Spleen (tissue), 11 donors: ENCODE measurements around the gene GPATCH2L. TPM values are rescaled to one million over a fixed set of nuclear protein-coding genes. Genes with fewer than 3 reads are reported as not detected.

Experiments
- DNase-seq: peaks from one replicate; pipeline ENCODE4 v3.0.0-alpha.2; 2020
- H3K27ac ChIP-seq, 8 donors: fragments of 200-600 bp; sonication (generic) in 7 of 8; 1 replicate in 4 of 8; 2 replicates in 4 of 8; pipeline versions ENCODE4 v1.5.0 to v1.8.0; 2016 to 2021; ENCODE audit warnings: inconsistent platforms in 4 of 8, mild to moderate bottlenecking in 4 of 8, moderate library complexity in 1 of 8
- H3K27me3 ChIP-seq, 7 donors: fragments of 200-600 bp; sonication (generic) in 6 of 7; replicated peaks in 1 of 7; 1 replicate in 4 of 7; 2 replicates in 3 of 7; pipeline versions ENCODE4 v1.5.0 to v1.8.0; 2016 to 2021; ENCODE audit warnings: inconsistent platforms in 3 of 7, mild to moderate bottlenecking in 1 of 7
- H3K36me3 ChIP-seq, 6 donors: fragments of 200-600 bp; sonication (generic) in 5 of 6; 1 replicate in 4 of 6; 2 replicates in 2 of 6; pipeline versions ENCODE4 v1.5.0 to v1.8.0; 2016 to 2021; ENCODE audit warnings: inconsistent platforms in 2 of 6
- H3K4me1 ChIP-seq, 6 donors: fragments of 200-600 bp; sonication (generic) in 5 of 6; 1 replicate in 3 of 6; 2 replicates in 3 of 6; pipeline versions ENCODE4 v1.5.0 to v1.8.0; 2016 to 2021; ENCODE audit warnings: inconsistent platforms in 3 of 6
- H3K4me3 ChIP-seq, 8 donors: fragments of 200-600 bp; sonication (generic) in 7 of 8; 1 replicate in 4 of 8; 2 replicates in 4 of 8; pipeline versions ENCODE4 v1.5.0 to v1.8.0; 2016 to 2021; ENCODE audit warnings: inconsistent platforms in 4 of 8, mild to moderate bottlenecking in 4 of 8, moderate library complexity in 2 of 8
- H3K9me3 ChIP-seq, 8 donors: fragments of 200-600 bp; sonication (generic) in 7 of 8; 1 replicate in 4 of 8; 2 replicates in 4 of 8; pipeline versions ENCODE4 v1.5.0 to v1.8.0; 2016 to 2021; ENCODE audit warnings: inconsistent platforms in 4 of 8
- POLR2A ChIP-seq, 3 donors: fragments of 450-650 bp; IDR thresholded peaks; one replicate each; pipeline ENCODE4 v1.5.1; 2017; ENCODE audit warnings: antibody characterized with exemption in 3 of 3, mild to moderate bottlenecking in 1 of 3
- POLR2AphosphoS5 ChIP-seq, 3 donors: sonication (generic); formaldehyde crosslinking; IDR thresholded peaks; one replicate each; pipeline ENCODE4 v1.5.1; 2017; ENCODE audit warnings: antibody characterized with exemption in 3 of 3
- WGBS, 5 donors: extraction: QIAGEN DNeasy Blood & Tissue Kit in 3 of 5; methylation state at CpG; one replicate each; pipeline versions ENCODE4 v1.1.5 to v1.1.7; 2013 to 2018; 5-methylcytosine and 5-hydroxymethylcytosine counted together
- intact Hi-C: fragments of 100-400 bp; cut with DNase I; formaldehyde crosslinking; loops from one replicate; pipeline ENCODE4 v1.15.0; 2023; ENCODE audit warnings: low total_unique reads
- polyA plus RNA-seq, 3 donors: library from polyadenylated mRNA; stranded (reverse); fragments of 200-250 nt; gene quantifications; one replicate each; pipeline ENCODE4 v1.2.1, GENCODE V29; 2013
- total RNA-seq, 7 donors: library from RNA; depleted of rRNA in 3 of 7; stranded (reverse); fragments of >200 nt in 3 of 7; fragmentation: NEBNext Ultra II Directional in 4 of 7; extraction: Animal tissue kit (Norgen Biotek cat#: 25700) in 4 of 7; gene quantifications; one replicate each; pipeline versions ENCODE4 v1.1.0 to v1.2.1, GENCODE V29; 2016 to 2021
- TF ChIP-seq, protein P1 (sequence below), 11 experiments: fragments of 200-600 bp in 7 of 11; fragments of 450-650 bp in 4 of 11; sonication (generic) in 4 of 11; IDR thresholded peaks in 8 of 11; conservative IDR thresholded peaks in 3 of 11; 1 replicate in 7 of 11; 2 replicates in 4 of 11; pipeline versions ENCODE4 v1.4.0 to v1.8.0; 2016 to 2021; ENCODE audit warnings: antibody characterized with exemption in 11 of 11, inconsistent platforms in 4 of 11, mild to moderate bottlenecking in 1 of 11
- donor health status: healthy with polysubstance abuse.
- donor health status: DM: no; HTN: no; CAD: no; lungs with moderate emphysema.
- donor health status: DM: no; HTN: no; CAD: no.
- donor health status: Bipolar disorder and iron deficiency.
- donor health status: healthy.
- donor health status: DM: no; HTN: no; CAD: no.
- donor health status: DM: yes; HTN: yes; CAD: no.

The GPATCH2L gene
- total and polyA plus RNA-seq, 10 donors: 3.5 to 96.5 (median 59.2) TPM

GRCh38 chr14:76217179-76217578 lies 65.5 kb downstream of the GPATCH2L start:
- Histone ChIP-seq H3K4me1 (no peaks in the 10 kb centered on the region), H3K4me3 (no peak overlapping the region), H3K9me3 (peaks cover 0 to 30% (median 10%) of the 10 kb centered on the region in 8 donors), H3K27me3 (no peaks in the 10 kb centered on the region), H3K36me3 (no peaks in the 10 kb centered on the region), H3K27ac (no peak overlapping the region)
- 88 to 97% (median 92%) methylated on average over 3 of the region's 3 CpGs for WGBS, 5 donors
- TF ChIP-seq, protein P1, sequence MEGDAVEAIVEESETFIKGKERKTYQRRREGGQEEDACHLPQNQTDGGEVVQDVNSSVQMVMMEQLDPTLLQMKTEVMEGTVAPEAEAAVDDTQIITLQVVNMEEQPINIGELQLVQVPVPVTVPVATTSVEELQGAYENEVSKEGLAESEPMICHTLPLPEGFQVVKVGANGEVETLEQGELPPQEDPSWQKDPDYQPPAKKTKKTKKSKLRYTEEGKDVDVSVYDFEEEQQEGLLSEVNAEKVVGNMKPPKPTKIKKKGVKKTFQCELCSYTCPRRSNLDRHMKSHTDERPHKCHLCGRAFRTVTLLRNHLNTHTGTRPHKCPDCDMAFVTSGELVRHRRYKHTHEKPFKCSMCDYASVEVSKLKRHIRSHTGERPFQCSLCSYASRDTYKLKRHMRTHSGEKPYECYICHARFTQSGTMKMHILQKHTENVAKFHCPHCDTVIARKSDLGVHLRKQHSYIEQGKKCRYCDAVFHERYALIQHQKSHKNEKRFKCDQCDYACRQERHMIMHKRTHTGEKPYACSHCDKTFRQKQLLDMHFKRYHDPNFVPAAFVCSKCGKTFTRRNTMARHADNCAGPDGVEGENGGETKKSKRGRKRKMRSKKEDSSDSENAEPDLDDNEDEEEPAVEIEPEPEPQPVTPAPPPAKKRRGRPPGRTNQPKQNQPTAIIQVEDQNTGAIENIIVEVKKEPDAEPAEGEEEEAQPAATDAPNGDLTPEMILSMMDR (IDR thresholded peaks at IDR 0.05 in 8 of 11, conservative IDR thresholded peaks at IDR 0.05 in 3 of 11): no peak
- TF ChIP-seq POLR2AphosphoS5 (IDR thresholded peaks at IDR 0.05): no peak
- no peak for TF ChIP-seq POLR2A (IDR thresholded peaks at IDR 0.05)
- no peak for DNase-seq
- intact Hi-C loops: no loop called here

DNA sequence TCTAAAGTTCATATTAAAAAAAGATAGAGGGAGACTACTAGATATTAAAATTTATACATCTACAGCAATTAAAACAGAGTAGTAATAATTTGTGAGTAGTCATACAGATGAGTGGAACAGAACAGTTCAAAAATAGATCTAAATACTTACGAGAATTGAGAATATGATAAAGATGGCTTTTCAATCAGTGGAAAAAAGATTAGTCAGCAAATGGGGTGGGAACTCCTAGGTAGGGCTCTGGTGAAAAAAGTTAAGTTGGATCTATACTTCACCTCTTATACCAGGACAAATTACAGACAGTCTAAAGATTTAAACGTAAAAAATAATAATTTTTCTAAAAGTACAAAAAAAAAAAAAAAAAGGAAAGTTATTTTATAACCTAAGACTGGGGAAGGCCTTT lies 66.9 kb downstream of the GPATCH2L start:
- H3K4me3 ChIP-seq: no peak overlapping the region
- intact Hi-C loops: no loop called here
- TF ChIP-seq, protein P1 (IDR thresholded peaks at IDR 0.05 in 8 of 11, conservative IDR thresholded peaks at IDR 0.05 in 3 of 11): no peak
- TF ChIP-seq POLR2A (IDR thresholded peaks at IDR 0.05): no peak
- no peak for TF ChIP-seq POLR2AphosphoS5 (IDR thresholded peaks at IDR 0.05)
- H3K4me1 ChIP-seq: no peaks in the 10 kb centered on the region
- 88 to 94% (median 90%) methylated on average over 2 of the region's 2 CpGs for WGBS, 5 donors
- H3K27me3 ChIP-seq: no peaks in the 10 kb centered on the region
- H3K27ac ChIP-seq: no peak overlapping the region
- no peak for DNase-seq
- peaks cover 0 to 29% (median 7%) of the 10 kb centered on the region in 8 donors for H3K9me3 ChIP-seq
- H3K36me3 ChIP-seq: no peaks in the 10 kb centered on the region

GRCh38 chr14:76219873-76220272 lies 68.2 kb downstream of the GPATCH2L start:
- no peaks in the 10 kb centered on the region for H3K36me3 ChIP-seq
- H3K27me3 ChIP-seq: no peaks in the 10 kb centered on the region
- no peak overlapping the region for H3K27ac ChIP-seq
- WGBS, 5 donors: 80 to 87% (median 87%) methylated on average over 3 of the region's 3 CpGs
- intact Hi-C loops: no loop called here
- H3K4me1 ChIP-seq: no peaks in the 10 kb centered on the region
- TF ChIP-seq POLR2AphosphoS5 (IDR thresholded peaks at IDR 0.05): no peak
- peaks cover 0 to 29% (median 14%) of the 10 kb centered on the region in 8 donors for H3K9me3 ChIP-seq
- no peak overlapping the region for H3K4me3 ChIP-seq
- no peak for DNase-seq

GRCh38 chr14:76227450-76228050 lies 75.8 kb downstream of the GPATCH2L start:
- WGBS, 5 donors: 74 to 79% (median 76%) methylated on average over 10 of the region's 10 CpGs

More at GRCh38 chr14:76227450-76228050, 75.8 kb downstream of the GPATCH2L start:
- DNase-seq: no peak
- Histone ChIP-seq H3K27ac (no peak overlapping the region), H3K4me1 (no peaks in the 10 kb centered on the region), H3K36me3 (peaks cover 0 to 21% (median 0%) of the 10 kb centered on the region in 6 donors), H3K27me3 (no peaks in the 10 kb centered on the region), H3K4me3 (no peak overlapping the region), H3K9me3 (peaks cover 0 to 29% (median 12%) of the 10 kb centered on the region in 8 donors)
- no peak for TF ChIP-seq POLR2A (IDR thresholded peaks at IDR 0.05)
- TF ChIP-seq POLR2AphosphoS5 (IDR thresholded peaks at IDR 0.05): no peak
- TF ChIP-seq, protein P1 (IDR thresholded peaks at IDR 0.05 in 8 of 11, conservative IDR thresholded peaks at IDR 0.05 in 3 of 11): no peak
- intact Hi-C loops: no loop called here
